Left lung (tissue), 10 donors: ENCODE data around the gene IFT20. TPM values are rescaled to one million over a fixed set of nuclear protein-coding genes. Genes with fewer than 3 reads are reported as not detected.

Experiments used
- ATAC-seq: fragments of 200-7000 bp; cut with Tn5 transposase; one replicate; pipeline ENCODE4 v1.9.1; 2020; ENCODE audit warnings: moderate library complexity
- DNase-seq, 4 donors: peaks; one replicate each; pipeline ENCODE4 v3.0.0-alpha.2; 2013 to 2020
- H3K27ac ChIP-seq, 2 donors: fragments of 200-600 bp; sonication (generic) in 1 of 2; one replicate each; pipeline versions ENCODE4 v1.5.0 to v1.8.0; 2020 to 2021
- H3K27me3 ChIP-seq, 2 donors: fragments of 200-600 bp; sonication (generic) in 1 of 2; one replicate each; pipeline versions ENCODE4 v1.5.0 to v1.8.0; 2020 to 2021
- H3K36me3 ChIP-seq, 2 donors: fragments of 200-600 bp; sonication (generic) in 1 of 2; one replicate each; pipeline versions ENCODE4 v1.5.0 to v1.8.0; 2020 to 2021
- H3K4me1 ChIP-seq, 2 donors: fragments of 200-600 bp; one replicate each; pipeline ENCODE4 v1.8.0; 2021
- H3K4me3 ChIP-seq, 2 donors: fragments of 200-600 bp; sonication (generic) in 1 of 2; one replicate each; pipeline versions ENCODE4 v1.5.0 to v1.8.0; 2020 to 2021; ENCODE audit warnings: mild to moderate bottlenecking in 1 of 2
- H3K9me3 ChIP-seq, 2 donors: fragments of 200-600 bp; sonication (generic) in 1 of 2; one replicate each; pipeline versions ENCODE4 v1.5.0 to v1.8.0; 2020 to 2021
- CTCF ChIP-seq, 2 donors: fragments of 200-600 bp; sonication (generic) in 1 of 2; IDR thresholded peaks; one replicate each; pipeline versions ENCODE4 v1.5.0 to v1.8.0; 2021; ENCODE audit warnings: antibody characterized with exemption in 2 of 2
- intact Hi-C, 2 donors: fragments of 100-400 bp; cut with DNase I; formaldehyde crosslinking; loops; one replicate each; pipeline versions ENCODE4 v1.11.2 to v1.14.2; 2022
- polyA plus RNA-seq, 6 donors: library from polyadenylated mRNA; unstranded; fragments of 120-200 nt; gene quantifications; one replicate each; pipeline ENCODE4 v1.2.1, GENCODE V29; 2013; ENCODE audit not compliant: insufficient read length in 6 of 6
- total RNA-seq, 2 donors: library from RNA; stranded (reverse); fragmentation: NEBNext Ultra II Directional; extraction: Animal tissue kit (Norgen Biotek cat#: 25700); gene quantifications; one replicate each; pipeline ENCODE4 v1.2.1, GENCODE V29; 2021
- donor health status: DM: no; HTN: yes; CAD: no.
- donor health status: DM: no; HTN: no; CAD: no.

The IFT20 gene
- total and polyA plus RNA-seq, 8 donors: 27.6 to 60.4 (median 54.2) TPM

GRCh38 chr17:28368915-28369683, 33.8 kb upstream of the IFT20 start:
- intact Hi-C loops: no loop called here
- ATAC-seq (no peak), DNase-seq (no peak)
- no peak for TF ChIP-seq CTCF (IDR thresholded peaks at IDR 0.05)
- Histone ChIP-seq H3K27ac (no peak overlapping the region), H3K27me3 (peaks cover 0 to 36% of the 10 kb centered on the region in 2 donors), H3K4me1 (peaks cover 7 to 32% of the 10 kb centered on the region in 2 donors), H3K36me3 (peaks cover 0 to 12% of the 10 kb centered on the region in 2 donors), H3K4me3 (no peak overlapping the region), H3K9me3 (no peaks in the 10 kb centered on the region)

GRCh38 chr17:28368306-28368831, 33.1 kb upstream of the IFT20 start:
- Histone ChIP-seq H3K4me1 (peaks cover 7 to 32% of the 10 kb centered on the region in 2 donors), H3K27me3 (peaks cover 0 to 29% of the 10 kb centered on the region in 2 donors), H3K36me3 (peaks cover 0 to 20% of the 10 kb centered on the region in 2 donors), H3K4me3 (no peak overlapping the region), H3K9me3 (no peaks in the 10 kb centered on the region), H3K27ac (no peak overlapping the region)
- ATAC-seq (no peak), DNase-seq (no peak)
- TF ChIP-seq CTCF (IDR thresholded peaks at IDR 0.05): no peak
- intact Hi-C loops: no loop called here

GRCh38 chr17:28367641-28368305, 32.5 kb upstream of the IFT20 start:
- ATAC-seq (no peak), DNase-seq (no peak)
- Histone ChIP-seq H3K36me3 (peaks cover 0 to 26% of the 10 kb centered on the region in 2 donors), H3K27ac (no peak overlapping the region), H3K4me3 (no peak overlapping the region), H3K4me1 (peaks cover 6 to 28% of the 10 kb centered on the region in 2 donors), H3K9me3 (no peaks in the 10 kb centered on the region), H3K27me3 (peaks cover 0 to 23% of the 10 kb centered on the region in 2 donors)
- TF ChIP-seq CTCF (IDR thresholded peaks at IDR 0.05): no peak
- intact Hi-C loops: no loop called here

- Histone ChIP-seq H3K4me3 (no peak overlapping the region), H3K27ac (no peak overlapping the region), H3K36me3 (peaks cover 0 to 37% of the 10 kb centered on the region in 2 donors), H3K4me1 (peaks cover 0 to 16% of the 10 kb centered on the region in 2 donors), H3K9me3 (no peaks in the 10 kb centered on the region), H3K27me3 (peaks cover 0 to 11% of the 10 kb centered on the region in 2 donors)
- ATAC-seq (no peak), DNase-seq (no peak)
- intact Hi-C loops: no loop called here
- no peak for TF ChIP-seq CTCF (IDR thresholded peaks at IDR 0.05)
Measured at GRCh38 chr17:28366605-28367004, 31.3 kb upstream of the IFT20 start.

GRCh38 chr17:28365487-28365886, 30.2 kb upstream of the IFT20 start:
- intact Hi-C loops: no loop called here
- DNase-seq: no peak
- no peak for TF ChIP-seq CTCF (IDR thresholded peaks at IDR 0.05)

More at GRCh38 chr17:28365487-28365886, 30.2 kb upstream of the IFT20 start:
- Histone ChIP-seq H3K36me3 (peaks cover 0 to 48% of the 10 kb centered on the region in 2 donors), H3K4me3 (no peak overlapping the region), H3K27ac (no peak overlapping the region), H3K4me1 (peaks cover 0 to 6% of the 10 kb centered on the region in 2 donors), H3K27me3 (peaks cover 0 to under 1% of the 10 kb centered on the region in 2 donors), H3K9me3 (no peaks in the 10 kb centered on the region)
- no peak for ATAC-seq
